Right lobe of liver (tissue), 4 donors: ENCODE data around the gene NAA15.

Experiments
- CTCF ChIP-seq, 4 donors: fragments of 200-600 bp in 3 of 4; fragments of 450-650 bp in 1 of 4; IDR thresholded peaks; one replicate each; pipeline versions ENCODE4 v1.5.1 to v1.8.0; 2016 to 2022; ENCODE audit warnings: antibody characterized with exemption in 4 of 4, mild to moderate bottlenecking in 2 of 4
- POLR2A ChIP-seq: fragments of 450-650 bp; IDR thresholded peaks from one replicate; pipeline ENCODE4 v1.6.1; 2017; ENCODE audit warnings: antibody characterized with exemption, mild to moderate bottlenecking
- donor health status: DM: no; HTN: no; CAD: no.
- donor health status: DM: no; HTN: no; CAD: no.
- donor health status: DM: no; HTN: yes; CAD: no.

GRCh38 chr4:139333046-139333445 is 31.7 kb downstream of the NAA15 start:
- TF ChIP-seq POLR2A (no peak), CTCF (IDR thresholded peaks at IDR 0.05) (no peak)
